ENCODE measurements around the gene TCTN1.

DNA sequence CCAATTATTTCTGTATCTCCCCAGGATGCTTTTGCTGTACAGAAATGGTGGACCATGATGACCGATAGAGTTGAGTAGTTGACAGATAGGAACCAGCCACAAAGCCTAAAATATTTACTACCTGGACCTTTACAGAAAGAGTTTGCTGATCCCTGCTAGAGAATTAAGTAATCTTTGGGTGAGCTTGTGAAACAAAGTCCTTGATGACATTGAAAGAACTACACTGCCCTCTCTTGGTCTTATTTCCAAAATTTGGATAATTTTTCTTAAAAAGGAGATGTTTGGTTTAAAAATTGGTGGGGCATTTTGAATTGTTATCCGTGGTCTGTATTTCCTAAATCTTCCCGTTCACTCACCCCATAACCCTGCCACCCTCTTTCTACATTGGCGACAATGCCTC, 13.7 kb upstream of the TCTN1 start:
- peak in 5 of 6 experiments; percentile 25 to 63 (median 50) for TF ChIP-seq CTCF (IDR thresholded peaks at IDR 0.05)
- no peak for TF ChIP-seq POLR2A (IDR thresholded peaks at IDR 0.05)
